ENCODE results near the gene C1QTNF3.

DNA sequence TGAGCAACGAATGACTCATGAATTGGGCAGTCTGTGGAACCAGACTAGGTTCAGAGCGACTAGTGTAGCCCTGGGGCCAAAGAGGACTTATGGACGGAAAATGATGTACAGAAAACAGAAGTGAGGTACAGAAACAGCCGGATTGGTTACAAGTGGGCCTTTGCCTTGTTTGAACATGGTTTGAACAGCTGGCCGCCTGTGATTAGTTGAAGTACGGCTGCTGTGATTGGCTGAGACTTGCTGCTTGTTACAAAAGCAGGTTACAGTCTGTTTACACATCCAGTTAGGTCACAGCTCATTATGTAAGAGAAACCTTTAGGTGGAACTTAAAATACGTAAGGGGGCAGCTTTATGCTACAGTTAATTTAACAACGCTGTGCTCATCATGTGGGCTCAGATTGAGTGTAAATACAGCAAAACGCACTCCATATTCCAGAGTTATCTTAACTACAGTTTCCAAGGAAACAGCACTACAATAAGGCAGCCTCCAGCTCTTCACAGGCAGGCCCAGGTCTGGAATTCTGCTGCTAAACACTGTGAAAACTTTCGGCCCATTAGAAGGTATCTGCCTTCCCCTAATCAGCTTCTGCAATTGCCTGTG is 41.7 kb downstream of the C1QTNF3 start:
- TF ChIP-seq, protein P1, sequence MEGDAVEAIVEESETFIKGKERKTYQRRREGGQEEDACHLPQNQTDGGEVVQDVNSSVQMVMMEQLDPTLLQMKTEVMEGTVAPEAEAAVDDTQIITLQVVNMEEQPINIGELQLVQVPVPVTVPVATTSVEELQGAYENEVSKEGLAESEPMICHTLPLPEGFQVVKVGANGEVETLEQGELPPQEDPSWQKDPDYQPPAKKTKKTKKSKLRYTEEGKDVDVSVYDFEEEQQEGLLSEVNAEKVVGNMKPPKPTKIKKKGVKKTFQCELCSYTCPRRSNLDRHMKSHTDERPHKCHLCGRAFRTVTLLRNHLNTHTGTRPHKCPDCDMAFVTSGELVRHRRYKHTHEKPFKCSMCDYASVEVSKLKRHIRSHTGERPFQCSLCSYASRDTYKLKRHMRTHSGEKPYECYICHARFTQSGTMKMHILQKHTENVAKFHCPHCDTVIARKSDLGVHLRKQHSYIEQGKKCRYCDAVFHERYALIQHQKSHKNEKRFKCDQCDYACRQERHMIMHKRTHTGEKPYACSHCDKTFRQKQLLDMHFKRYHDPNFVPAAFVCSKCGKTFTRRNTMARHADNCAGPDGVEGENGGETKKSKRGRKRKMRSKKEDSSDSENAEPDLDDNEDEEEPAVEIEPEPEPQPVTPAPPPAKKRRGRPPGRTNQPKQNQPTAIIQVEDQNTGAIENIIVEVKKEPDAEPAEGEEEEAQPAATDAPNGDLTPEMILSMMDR (IDR thresholded peaks at IDR 0.05), result no peak
- no peak for TF ChIP-seq POLR2A (IDR thresholded peaks at IDR 0.05)
